GM23338 (cell line): Measurements from ENCODE around the gene PIPOX. TPM values are rescaled to one million over a fixed set of nuclear protein-coding genes. Genes with fewer than 3 reads are reported as not detected.

ENCODE experiments used
- ATAC-seq: fragments of 200-7000 bp; cut with Tn5 transposase; 3 replicates; pipeline ENCODE4 v1.9.1; 2020
- DNase-seq: peaks from one replicate; pipeline ENCODE4 v3.0.0-alpha.2; 2015; ENCODE audit warnings: low spot score
- H2AFZ ChIP-seq: fragments of 200-600 bp; sonication (generic); 2 replicates; pipeline ENCODE4 v1.8.0; 2016; ENCODE audit warnings: antibody characterized with exemption, mild to moderate bottlenecking, moderate library complexity
- H3F3A ChIP-seq: fragments of 200-600 bp; sonication (generic); replicated peaks from 2 replicates; pipeline ENCODE4 v1.8.0; 2017; ENCODE audit warnings: antibody characterized with exemption, mixed run types, low read depth
- H3K27ac ChIP-seq: fragments of 200-600 bp; sonication (generic); 2 replicates; pipeline ENCODE4 v1.6.1; 2016; ENCODE audit warnings: low read depth
- H3K27me3 ChIP-seq: fragments of 200-600 bp; sonication (generic); 2 replicates; pipeline ENCODE4 v1.8.0; 2016; ENCODE audit warnings: mild to moderate bottlenecking, mixed run types, moderate library complexity; ENCODE audit not compliant: insufficient read depth
- H3K36me3 ChIP-seq: fragments of 200-600 bp; sonication (generic); 2 replicates; pipeline ENCODE4 v1.8.0; 2016; ENCODE audit warnings: mild to moderate bottlenecking; ENCODE audit not compliant: insufficient read depth
- H3K4me1 ChIP-seq: fragments of 200-600 bp; sonication (generic); 2 replicates; pipeline ENCODE4 v1.8.0; 2016; ENCODE audit warnings: mild to moderate bottlenecking, moderate library complexity; ENCODE audit not compliant: insufficient read depth
- H3K4me2 ChIP-seq: fragments of 200-600 bp; sonication (generic); 2 replicates; pipeline ENCODE4 v1.7.1; 2017; ENCODE audit warnings: mixed run types
- H3K4me3 ChIP-seq: fragments of 200-600 bp; sonication (generic); 2 replicates; pipeline ENCODE4 v1.6.1; 2016; ENCODE audit warnings: mixed run types
- H3K79me2 ChIP-seq: fragments of 200-600 bp; sonication (generic); replicated peaks from 2 replicates; pipeline ENCODE4 v1.8.0; 2017; ENCODE audit warnings: mild to moderate bottlenecking; ENCODE audit not compliant: insufficient read depth
- H3K9me2 ChIP-seq: fragments of 200-600 bp; sonication (generic); 2 replicates; pipeline ENCODE4 v1.8.0; 2017; ENCODE audit not compliant: insufficient read depth
- H4K20me1 ChIP-seq: fragments of 200-600 bp; sonication (generic); replicated peaks from 2 replicates; pipeline ENCODE4 v1.8.0; 2017; ENCODE audit warnings: mild to moderate bottlenecking; ENCODE audit not compliant: insufficient read depth
- H3K27ac Mint-ChIP-seq: 2 replicates; pipeline ENCODE4 v1.8.0; 2020; ENCODE audit warnings: inconsistent platforms, mild to moderate bottlenecking, moderate library complexity, mixed read lengths
- H3K27me3 Mint-ChIP-seq: 3 replicates; pipeline ENCODE4 v1.8.0; 2022; ENCODE audit warnings: low read depth, mild to moderate bottlenecking, moderate library complexity, mixed read lengths, inconsistent platforms; ENCODE audit not compliant: insufficient read depth, poor library complexity
- H3K36me3 Mint-ChIP-seq: 3 replicates; pipeline ENCODE4 v1.8.0; 2021; ENCODE audit warnings: low read depth, mild to moderate bottlenecking, inconsistent platforms, moderate library complexity, mixed read lengths
- H3K4me1 Mint-ChIP-seq: 3 replicates; pipeline ENCODE4 v1.8.0; 2020; ENCODE audit warnings: mild to moderate bottlenecking, inconsistent platforms, mixed read lengths
- H3K4me3 Mint-ChIP-seq: 3 replicates; pipeline ENCODE4 v1.8.0; 2021; ENCODE audit warnings: moderate library complexity, mild to moderate bottlenecking, inconsistent platforms, mixed read lengths
- H3K9me3 Mint-ChIP-seq: 3 replicates; pipeline ENCODE4 v1.8.0; 2020; ENCODE audit warnings: moderate library complexity, mild to moderate bottlenecking, inconsistent platforms, mixed read lengths
- CREB1 ChIP-seq: fragments of 250-450 bp; sonication (Bioruptor Pico); IDR thresholded peaks from 2 replicates; pipeline ENCODE4 v1.5.0; 2020; ENCODE audit warnings: low read depth, mild to moderate bottlenecking, moderate library complexity
- CTCF ChIP-seq, 2 experiments: fragments of 200-600 bp in 1 of 2; sonication (generic) in 1 of 2; conservative IDR thresholded peaks; 2 replicates each; pipeline versions ENCODE4 v1.5.1 to v1.6.1; 2016 to 2017; ENCODE audit warnings: antibody characterized with exemption in 2 of 2, low read depth in 2 of 2, mild to moderate bottlenecking in 2 of 2, moderate library complexity in 1 of 2
- ETS1 ChIP-seq: IDR thresholded peaks from 2 replicates; pipeline ENCODE4 v1.6.1; 2016; ENCODE audit warnings: antibody characterized with exemption
- EZH2 ChIP-seq: fragments of 200-600 bp; sonication (generic); IDR thresholded peaks from one replicate; pipeline ENCODE4 v1.8.0; 2017; ENCODE audit warnings: antibody characterized with exemption, mild to moderate bottlenecking, low read depth; ENCODE audit not compliant: unreplicated experiment
- EZH2phosphoT487 ChIP-seq: fragments of 200-600 bp; sonication (generic); IDR thresholded peaks from one replicate; pipeline ENCODE4 v1.8.1; 2018; ENCODE audit warnings: antibody characterized with exemption; ENCODE audit not compliant: unreplicated experiment
- JUNB ChIP-seq: IDR thresholded peaks from one replicate; pipeline ENCODE4 v1.6.1; 2016; ENCODE audit warnings: antibody characterized with exemption; ENCODE audit not compliant: unreplicated experiment
- NANOG ChIP-seq: IDR thresholded peaks from 2 replicates; pipeline ENCODE4 v1.6.1; 2016; ENCODE audit warnings: antibody characterized with exemption, borderline replicate concordance
- POLR2AphosphoS5 ChIP-seq: IDR thresholded peaks from 2 replicates; pipeline ENCODE4 v1.6.1; 2016; ENCODE audit warnings: antibody characterized with exemption, low read depth
- REST ChIP-seq: IDR thresholded peaks from one replicate; pipeline ENCODE4 v1.6.1; 2018; ENCODE audit warnings: antibody characterized with exemption; ENCODE audit not compliant: unreplicated experiment
- STAT1 ChIP-seq: IDR thresholded peaks from one replicate; pipeline ENCODE4 v1.6.1; 2016; ENCODE audit warnings: antibody characterized with exemption; ENCODE audit not compliant: unreplicated experiment
- ZNF114 ChIP-seq: fragments of 250-450 bp; sonication (Bioruptor Pico); IDR thresholded peaks from 2 replicates; pipeline ENCODE4 v1.5.0; 2020; ENCODE audit warnings: mild to moderate bottlenecking, moderate library complexity
- ZNF331 ChIP-seq: fragments of 250-450 bp; sonication (Bioruptor Pico); IDR thresholded peaks from 2 replicates; pipeline ENCODE4 v1.5.0; 2020; ENCODE audit warnings: low read depth, mild to moderate bottlenecking, moderate library complexity
- ZNF462 ChIP-seq: fragments of 250-450 bp; sonication (Bioruptor Pico); IDR thresholded peaks from 2 replicates; pipeline ENCODE4 v1.5.0; 2020; ENCODE audit warnings: mild to moderate bottlenecking, moderate library complexity
- polyA plus RNA-seq: library from polyadenylated mRNA; unstranded; fragments of >200 nt; fragmentation: Nextera tagmentation; extraction: Ambion mirVana; gene quantifications from 2 replicates; pipeline ENCODE4 v1.2.1, GENCODE V29; 2016
- total RNA-seq: library from RNA; depleted of rRNA; stranded (reverse); fragments of >200 nt; shearing (Covaris generic); gene quantifications from 2 replicates; pipeline ENCODE4 v1.2.3, GENCODE V29; 2014

Gene PIPOX
- total and polyA plus RNA-seq, 2 experiments from 2014 or later, result 22.6 to 34.6 TPM

GRCh38 chr17:29073045-29073444 lies 30.1 kb downstream of the PIPOX start:
- Histone ChIP-seq H3K27me3 (no peaks in the 10 kb centered on the region), H3K4me2 (no peak overlapping the region), H3K9me2 (no peaks in the 10 kb centered on the region), H3K79me2 (no peaks in the 10 kb centered on the region), H3F3A (peaks cover 13% of the 10 kb centered on the region; the same call in 1 of the 2 replicates), H3K4me1 (peaks cover 37% of the 10 kb centered on the region), H3K36me3 (no peaks in the 10 kb centered on the region), H4K20me1 (no peaks in the 10 kb centered on the region), H3K27ac (no peak overlapping the region), H3K4me3 (no peak overlapping the region), H2AFZ (no peak overlapping the region)
- no peak for DNase-seq
- no peak; the same call in 1 of the 3 replicates for ATAC-seq
- TF ChIP-seq NANOG, result no peak
- TF ChIP-seq STAT1, result no peak
- TF ChIP-seq CREB1 (CRISPR knock-in tag), result no peak
- TF ChIP-seq ZNF462 (CRISPR knock-in tag), result no peak
- TF ChIP-seq POLR2AphosphoS5, result no peak
- TF ChIP-seq EZH2, result no peak
- no peak for TF ChIP-seq JUNB
- no peak for TF ChIP-seq ZNF331 (CRISPR knock-in tag)
- TF ChIP-seq REST, result no peak
- no peak for TF ChIP-seq EZH2phosphoT487
- no peak for TF ChIP-seq ETS1
- TF ChIP-seq ZNF114 (CRISPR knock-in tag), result no peak
- no peak for TF ChIP-seq CTCF (conservative IDR thresholded peaks at IDR 0.05; ENCODE audit: low read depth in 2 of 2)
- Mint-ChIP-seq H3K9me3 (no peaks in the 10 kb centered on the region), H3K4me3 (no peak overlapping the region; the same call in 2 of the 3 replicates), H3K36me3 (0 out of 3 replicates have a peak, but pooled peaks cover 3% of the 10 kb centered on the region), H3K27ac (no peak overlapping the region), H3K4me1 (peaks cover 59% of the 10 kb centered on the region), H3K27me3 (peaks cover 21% of the 10 kb centered on the region)
